Fibroblast of pulmonary artery (primary cell): ENCODE results near the gene MRFAP1.
A peak's percentile ranks its signal among the peaks of the same experiment; 100 is the strongest.
"Not testable (repeated sequence)": the region's sequence is repeated elsewhere in the genome, so short reads cannot be mapped to it uniquely, and the experiment has no call there.

ENCODE experiments used
- DNase-seq: peaks from one replicate; pipeline ENCODE4 v3.0.0-alpha.2; 2010; ENCODE audit warnings: low read depth
- H3K4me3 ChIP-seq: replicated peaks from 2 replicates; pipeline ENCODE4 v1.5.1; 2011; ENCODE audit warnings: low read depth, mild to moderate bottlenecking, control low read depth, low read length, moderate library complexity
- TF ChIP-seq, protein P1 (sequence below): IDR thresholded peaks from 2 replicates; pipeline ENCODE4 v1.5.1; 2011; ENCODE audit warnings: mild to moderate bottlenecking, control low read depth, low read length, inconsistent platforms; ENCODE audit errors: missing control alignments

MRFAP1 gene

GRCh38 chr4:6622744-6623143 lies 17.7 kb upstream of the MRFAP1 start:
- no peak overlapping the region for H3K4me3 ChIP-seq
- DNase-seq: no peak
- TF ChIP-seq, protein P1, sequence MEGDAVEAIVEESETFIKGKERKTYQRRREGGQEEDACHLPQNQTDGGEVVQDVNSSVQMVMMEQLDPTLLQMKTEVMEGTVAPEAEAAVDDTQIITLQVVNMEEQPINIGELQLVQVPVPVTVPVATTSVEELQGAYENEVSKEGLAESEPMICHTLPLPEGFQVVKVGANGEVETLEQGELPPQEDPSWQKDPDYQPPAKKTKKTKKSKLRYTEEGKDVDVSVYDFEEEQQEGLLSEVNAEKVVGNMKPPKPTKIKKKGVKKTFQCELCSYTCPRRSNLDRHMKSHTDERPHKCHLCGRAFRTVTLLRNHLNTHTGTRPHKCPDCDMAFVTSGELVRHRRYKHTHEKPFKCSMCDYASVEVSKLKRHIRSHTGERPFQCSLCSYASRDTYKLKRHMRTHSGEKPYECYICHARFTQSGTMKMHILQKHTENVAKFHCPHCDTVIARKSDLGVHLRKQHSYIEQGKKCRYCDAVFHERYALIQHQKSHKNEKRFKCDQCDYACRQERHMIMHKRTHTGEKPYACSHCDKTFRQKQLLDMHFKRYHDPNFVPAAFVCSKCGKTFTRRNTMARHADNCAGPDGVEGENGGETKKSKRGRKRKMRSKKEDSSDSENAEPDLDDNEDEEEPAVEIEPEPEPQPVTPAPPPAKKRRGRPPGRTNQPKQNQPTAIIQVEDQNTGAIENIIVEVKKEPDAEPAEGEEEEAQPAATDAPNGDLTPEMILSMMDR: no peak

GRCh38 chr4:6625256-6625655 lies 15.2 kb upstream of the MRFAP1 start:
- DNase-seq: no peak
- no peak overlapping the region for H3K4me3 ChIP-seq
- TF ChIP-seq, protein P1: no peak

- DNase-seq: no peak
- H3K4me3 ChIP-seq: no peak overlapping the region
- TF ChIP-seq, protein P1: no peak
These were observed 14.4 kb upstream of the MRFAP1 start for GRCh38 chr4:6626066-6626465.

GRCh38 chr4:6627832-6628231 lies 12.7 kb upstream of the MRFAP1 start:
- TF ChIP-seq, protein P1: no peak
- DNase-seq: no peak
- no peak overlapping the region for H3K4me3 ChIP-seq

- not testable (repeated sequence) for H3K4me3 ChIP-seq, DNase-seq
These were observed 12.0 kb upstream of the MRFAP1 start for GRCh38 chr4:6628484-6628883.

DNA sequence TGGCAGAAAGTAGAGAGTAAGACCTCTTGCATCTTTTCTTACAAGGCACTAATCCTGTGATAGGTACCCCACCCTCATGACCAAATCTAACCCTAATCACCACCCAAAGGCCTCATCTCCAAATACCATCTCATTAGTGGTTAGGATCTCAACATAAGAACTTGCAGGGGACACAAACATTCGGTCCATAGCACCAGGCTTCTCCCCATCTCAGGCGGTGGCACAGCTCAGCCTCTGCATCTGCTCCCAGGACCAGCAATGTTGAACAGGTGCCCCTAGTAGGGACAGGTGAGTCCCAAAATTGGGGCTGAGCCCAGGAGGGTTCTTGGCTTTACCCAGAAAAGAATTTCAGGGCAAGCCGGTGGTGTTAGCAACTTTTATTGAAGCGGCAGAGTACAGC lies 8.4 kb upstream of the MRFAP1 start:
- no peak overlapping the region for H3K4me3 ChIP-seq
- TF ChIP-seq, protein P1: no peak
- no peak for DNase-seq

DNA sequence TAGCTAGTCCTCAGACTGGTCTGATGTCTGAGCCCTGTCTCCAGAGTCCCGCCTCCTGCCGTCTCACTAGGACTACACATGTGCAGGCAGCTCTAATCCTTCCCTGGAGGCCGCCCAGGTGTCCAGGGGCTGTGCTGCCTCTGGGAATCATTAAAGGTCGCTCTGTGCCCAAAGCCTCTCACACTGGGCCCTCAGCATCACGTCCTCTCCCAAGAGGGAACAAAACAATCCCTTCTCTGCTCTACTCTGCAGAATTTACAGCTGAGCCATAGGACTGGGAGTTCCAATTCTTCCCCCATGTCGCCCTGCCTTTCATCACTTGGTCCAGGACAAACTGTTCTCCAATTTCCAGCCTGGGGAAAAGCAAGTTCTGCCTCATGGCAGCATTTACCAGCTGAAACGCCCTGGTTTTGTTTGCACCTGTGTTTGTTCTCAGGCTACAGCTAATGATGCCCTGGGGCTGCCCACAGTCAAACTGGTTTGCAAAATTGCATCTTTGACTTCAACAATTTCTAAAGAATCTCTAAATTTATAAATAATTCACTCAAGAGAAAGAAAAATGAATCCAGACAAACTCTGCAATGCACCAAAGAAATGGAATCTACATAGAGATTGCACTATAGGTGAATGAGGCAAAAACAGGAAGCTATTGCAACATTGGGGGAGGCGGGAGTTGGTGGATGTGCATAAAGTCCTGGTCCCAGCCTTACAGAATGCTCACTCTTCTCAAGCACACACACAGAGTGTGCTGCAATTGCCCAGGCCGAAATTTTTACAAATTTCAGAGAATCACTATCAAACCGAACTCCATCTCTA lies 7.2 kb upstream of the MRFAP1 start:
- peak; percentile 80 for DNase-seq
- no peak overlapping the region for H3K4me3 ChIP-seq
- TF ChIP-seq, protein P1: no peak
